Measurements from ENCODE around the gene CBR4.

Gene CBR4

GRCh38 chr4:169032883-169033645 lies 23.0 kb upstream of the CBR4 start:
- no peak overlapping the region for H3K4me3 ChIP-seq (ENCODE audit: low read depth, low read length)
- no peak for TF ChIP-seq CTCF (IDR thresholded peaks at IDR 0.05; ENCODE audit: control insufficient read depth, extremely low read depth, insufficient read depth)
- no peak for DNase-seq (ENCODE audit: low read depth)

- no peak for TF ChIP-seq CTCF (IDR thresholded peaks at IDR 0.05; ENCODE audit: control insufficient read depth, extremely low read depth, insufficient read depth)
- H3K4me3 ChIP-seq (ENCODE audit: low read depth, low read length): no peak overlapping the region
- DNase-seq (ENCODE audit: low read depth): no peak
Observed at GRCh38 chr4:169032194-169032593, 22.1 kb upstream of the CBR4 start.

GRCh38 chr4:169031392-169031791 lies 21.3 kb upstream of the CBR4 start:
- H3K4me3 ChIP-seq (ENCODE audit: low read depth, low read length): no peak overlapping the region
- no peak for TF ChIP-seq CTCF (IDR thresholded peaks at IDR 0.05; ENCODE audit: control insufficient read depth, extremely low read depth, insufficient read depth)
- no peak for DNase-seq (ENCODE audit: low read depth)

DNA sequence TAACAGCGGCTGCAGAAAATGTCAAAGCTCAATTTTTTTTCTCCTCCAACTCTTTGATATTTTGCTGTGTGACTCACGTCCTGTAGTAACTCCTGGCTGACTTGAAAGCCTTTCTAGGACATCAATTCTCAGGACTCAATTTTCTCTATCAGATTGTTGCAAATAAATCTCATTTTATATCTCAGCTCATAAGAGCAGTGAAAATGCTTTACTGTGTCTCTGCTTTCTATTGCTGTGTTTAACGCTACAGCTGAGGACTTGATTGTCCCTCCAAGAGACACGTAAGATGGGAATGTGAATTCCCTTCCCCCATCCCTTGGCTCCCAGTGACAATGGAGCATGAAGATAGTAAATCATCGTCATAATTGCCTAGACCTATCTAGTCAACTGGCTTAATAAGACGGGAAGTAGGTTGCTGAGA lies 20.5 kb upstream of the CBR4 start:
- H3K4me3 ChIP-seq (ENCODE audit: low read depth, low read length): no peak overlapping the region
- no peak for DNase-seq (ENCODE audit: low read depth)
- TF ChIP-seq CTCF (IDR thresholded peaks at IDR 0.05; ENCODE audit: control insufficient read depth, extremely low read depth, insufficient read depth): no peak

- no peak for TF ChIP-seq CTCF (IDR thresholded peaks at IDR 0.05; ENCODE audit: control insufficient read depth, extremely low read depth, insufficient read depth)
- no peak for DNase-seq (ENCODE audit: low read depth)
- H3K4me3 ChIP-seq (ENCODE audit: low read depth, low read length): no peak overlapping the region
Observed at GRCh38 chr4:169029947-169030346, 19.9 kb upstream of the CBR4 start.

GRCh38 chr4:169027663-169028062 lies 17.6 kb upstream of the CBR4 start:
- DNase-seq (ENCODE audit: low read depth): no peak
- no peak overlapping the region for H3K4me3 ChIP-seq (ENCODE audit: low read depth, low read length)

More at GRCh38 chr4:169027663-169028062, 17.6 kb upstream of the CBR4 start:
- no peak for TF ChIP-seq CTCF (IDR thresholded peaks at IDR 0.05; ENCODE audit: control insufficient read depth, extremely low read depth, insufficient read depth)

All from LNCaP clone FGC (cell line).